ENCODE results near the gene DAAM1. TPM values are rescaled to one million over a fixed set of nuclear protein-coding genes. Genes with fewer than 3 reads are reported as not detected.

Gene DAAM1
- total RNA-seq, 1 donor from 2014 or later: 16.5 TPM

DNA sequence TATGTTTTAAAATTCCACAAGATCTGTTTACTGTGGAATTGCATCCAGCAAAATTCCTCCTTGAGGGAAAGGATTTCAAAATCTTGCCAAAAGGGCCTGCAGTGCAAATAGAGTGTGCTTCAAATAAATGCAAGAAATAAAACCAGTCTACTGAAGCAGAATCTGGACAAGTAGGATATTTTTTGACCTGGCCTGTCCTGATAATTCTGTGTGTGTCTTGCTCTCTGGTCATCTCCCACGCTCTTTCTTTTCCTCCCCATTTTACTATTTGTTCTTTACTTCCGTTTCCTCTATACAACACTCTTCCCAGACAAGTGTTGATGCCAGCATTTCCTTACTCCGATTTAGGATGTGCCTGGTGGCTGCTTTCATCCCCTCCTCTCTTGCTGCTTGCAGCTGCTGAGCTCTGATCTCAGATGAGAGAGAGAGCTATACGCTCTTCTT, 160.8 kb downstream of the DAAM1 start:
- TF ChIP-seq, protein P1, sequence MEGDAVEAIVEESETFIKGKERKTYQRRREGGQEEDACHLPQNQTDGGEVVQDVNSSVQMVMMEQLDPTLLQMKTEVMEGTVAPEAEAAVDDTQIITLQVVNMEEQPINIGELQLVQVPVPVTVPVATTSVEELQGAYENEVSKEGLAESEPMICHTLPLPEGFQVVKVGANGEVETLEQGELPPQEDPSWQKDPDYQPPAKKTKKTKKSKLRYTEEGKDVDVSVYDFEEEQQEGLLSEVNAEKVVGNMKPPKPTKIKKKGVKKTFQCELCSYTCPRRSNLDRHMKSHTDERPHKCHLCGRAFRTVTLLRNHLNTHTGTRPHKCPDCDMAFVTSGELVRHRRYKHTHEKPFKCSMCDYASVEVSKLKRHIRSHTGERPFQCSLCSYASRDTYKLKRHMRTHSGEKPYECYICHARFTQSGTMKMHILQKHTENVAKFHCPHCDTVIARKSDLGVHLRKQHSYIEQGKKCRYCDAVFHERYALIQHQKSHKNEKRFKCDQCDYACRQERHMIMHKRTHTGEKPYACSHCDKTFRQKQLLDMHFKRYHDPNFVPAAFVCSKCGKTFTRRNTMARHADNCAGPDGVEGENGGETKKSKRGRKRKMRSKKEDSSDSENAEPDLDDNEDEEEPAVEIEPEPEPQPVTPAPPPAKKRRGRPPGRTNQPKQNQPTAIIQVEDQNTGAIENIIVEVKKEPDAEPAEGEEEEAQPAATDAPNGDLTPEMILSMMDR (IDR thresholded peaks at IDR 0.05; ENCODE audit: insufficient read depth, low read length, poor library complexity, severe bottlenecking): no peak
- no peak overlapping the region for H3K4me3 ChIP-seq (ENCODE audit: low read depth, low read length)
- no peak for DNase-seq (ENCODE audit: low read depth)
- H3K27me3 ChIP-seq (ENCODE audit: control insufficient read depth, insufficient read depth, low read length): no peaks in the 10 kb centered on the region
- H3K36me3 ChIP-seq (ENCODE audit: control insufficient read depth, insufficient read depth, low read length): no peaks in the 10 kb centered on the region

DNA sequence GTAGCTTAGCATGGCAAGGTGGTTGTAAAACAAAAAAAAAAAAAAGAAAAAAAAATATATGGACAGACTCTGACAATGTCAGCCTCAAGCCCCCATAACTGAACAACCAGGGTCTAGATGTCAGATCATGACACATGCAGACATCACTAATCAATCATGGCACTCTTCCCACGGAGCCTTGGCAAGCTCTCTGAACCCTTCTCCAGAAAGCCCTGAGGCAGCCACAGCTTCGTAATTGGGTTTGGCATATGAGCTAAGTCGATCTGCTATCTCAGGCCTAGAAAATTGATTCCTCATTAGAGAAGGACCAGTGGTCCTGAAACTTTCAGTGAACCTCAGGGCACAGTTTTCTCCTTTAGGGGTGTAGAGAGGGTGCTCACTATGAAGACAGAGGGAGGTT, 164.5 kb downstream of the DAAM1 start:
- no peak for DNase-seq (ENCODE audit: low read depth)
- no peaks in the 10 kb centered on the region for H3K27me3 ChIP-seq (ENCODE audit: control insufficient read depth, insufficient read depth, low read length)

DNA sequence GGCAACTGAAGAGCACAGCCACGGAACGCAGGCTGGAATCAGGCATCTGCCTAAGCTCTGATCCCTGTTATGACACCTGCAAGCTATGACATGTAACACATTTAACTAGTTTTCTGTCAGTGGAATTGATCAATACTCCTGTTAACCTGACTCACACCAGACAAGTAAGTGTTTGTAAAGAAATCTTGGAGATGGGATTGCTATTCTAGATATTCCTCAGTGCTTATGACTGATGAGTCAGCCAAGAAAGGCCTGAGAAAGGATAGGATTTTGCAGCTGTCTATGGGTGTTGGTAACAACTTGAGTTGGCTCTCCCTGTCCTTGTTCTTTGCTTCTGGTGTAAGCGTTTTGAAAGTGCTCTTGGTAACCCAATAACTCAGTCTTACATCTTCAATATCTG, 166.2 kb downstream of the DAAM1 start:
- no peak for DNase-seq (ENCODE audit: low read depth)
- H3K27me3 ChIP-seq (ENCODE audit: control insufficient read depth, insufficient read depth, low read length): no peaks in the 10 kb centered on the region
- H3K36me3 ChIP-seq (ENCODE audit: control insufficient read depth, insufficient read depth, low read length): no peaks in the 10 kb centered on the region
- TF ChIP-seq, protein P1 (IDR thresholded peaks at IDR 0.05; ENCODE audit: insufficient read depth, low read length, poor library complexity, severe bottlenecking): no peak
- no peak overlapping the region for H3K4me3 ChIP-seq (ENCODE audit: low read depth, low read length)

More for the DNA sequence above, 164.5 kb downstream of the DAAM1 start:
- TF ChIP-seq, protein P1 (IDR thresholded peaks at IDR 0.05; ENCODE audit: insufficient read depth, low read length, poor library complexity, severe bottlenecking): no peak
- H3K36me3 ChIP-seq (ENCODE audit: control insufficient read depth, insufficient read depth, low read length): no peaks in the 10 kb centered on the region
- H3K4me3 ChIP-seq (ENCODE audit: low read depth, low read length): no peak overlapping the region

DNA sequence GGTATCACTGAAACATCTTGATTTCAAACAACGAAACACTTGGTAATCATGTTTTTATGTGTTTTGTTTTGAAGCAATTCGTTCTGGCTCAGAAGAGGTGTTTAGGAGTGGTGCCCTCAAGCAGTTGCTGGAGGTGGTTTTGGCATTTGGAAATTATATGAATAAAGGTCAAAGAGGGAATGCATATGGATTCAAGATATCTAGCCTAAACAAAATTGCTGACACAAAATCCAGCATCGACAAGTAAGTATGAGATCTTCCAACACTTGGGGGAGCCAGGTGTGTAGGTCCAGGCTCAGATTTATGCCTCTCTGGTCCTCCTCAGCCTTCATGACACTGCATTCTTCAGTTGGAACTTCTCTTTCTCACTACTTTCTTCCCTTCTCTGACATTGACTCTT, 166.6 kb downstream of the DAAM1 start:
- Histone ChIP-seq H3K4me3 (ENCODE audit: low read depth, low read length) (no peak overlapping the region), H3K36me3 (ENCODE audit: control insufficient read depth, insufficient read depth, low read length) (no peaks in the 10 kb centered on the region), H3K27me3 (ENCODE audit: control insufficient read depth, insufficient read depth, low read length) (no peaks in the 10 kb centered on the region)
- TF ChIP-seq, protein P1 (IDR thresholded peaks at IDR 0.05; ENCODE audit: insufficient read depth, low read length, poor library complexity, severe bottlenecking): no peak
- DNase-seq (ENCODE audit: low read depth): no peak

DNA sequence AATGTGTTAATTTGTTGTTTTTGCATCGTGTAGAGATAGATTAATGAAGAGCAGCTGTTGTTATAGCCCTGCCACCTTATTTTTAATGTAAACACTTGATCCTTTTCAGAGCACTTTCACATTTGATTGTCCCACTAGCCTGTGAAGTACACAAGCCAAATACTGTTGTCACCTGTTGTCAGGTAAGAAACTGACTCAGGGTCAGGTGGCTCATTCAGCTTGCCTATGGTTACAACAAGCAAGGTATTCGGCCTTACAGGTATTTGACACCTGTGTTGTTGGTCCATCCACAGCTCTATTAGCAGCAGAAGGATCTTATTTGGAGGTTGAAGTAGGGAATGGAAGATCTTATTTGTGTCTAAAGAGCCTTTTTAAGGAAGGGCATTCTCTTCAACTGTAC, 167.8 kb downstream of the DAAM1 start:
- DNase-seq (ENCODE audit: low read depth): no peak
- TF ChIP-seq, protein P1 (IDR thresholded peaks at IDR 0.05; ENCODE audit: insufficient read depth, low read length, poor library complexity, severe bottlenecking): no peak
- Histone ChIP-seq H3K4me3 (ENCODE audit: low read depth, low read length) (no peak overlapping the region), H3K36me3 (ENCODE audit: control insufficient read depth, insufficient read depth, low read length) (no peaks in the 10 kb centered on the region), H3K27me3 (ENCODE audit: control insufficient read depth, insufficient read depth, low read length) (no peaks in the 10 kb centered on the region)

DNA sequence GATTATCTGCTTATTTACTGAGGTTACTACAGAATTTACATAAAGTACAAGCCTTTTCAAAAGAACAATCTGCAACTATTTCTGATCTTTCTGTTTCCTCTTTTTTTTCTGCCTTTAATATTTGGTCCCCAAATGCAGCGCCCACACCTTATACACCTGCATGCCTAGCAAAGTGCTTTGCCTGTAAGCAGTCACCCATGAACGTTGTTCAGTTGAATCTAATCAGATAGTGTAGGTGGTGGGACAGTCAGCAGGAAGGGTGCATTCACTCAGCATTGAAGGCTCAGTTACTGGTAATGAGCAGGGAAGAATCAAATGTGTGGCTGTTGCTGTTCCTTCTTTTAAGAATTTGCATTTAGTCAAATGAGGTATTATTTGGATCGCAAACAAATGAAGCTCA, 168.3 kb downstream of the DAAM1 start:
- no peak for DNase-seq (ENCODE audit: low read depth)
- H3K4me3 ChIP-seq (ENCODE audit: low read depth, low read length): no peak overlapping the region
- no peaks in the 10 kb centered on the region for H3K27me3 ChIP-seq (ENCODE audit: control insufficient read depth, insufficient read depth, low read length)
- TF ChIP-seq, protein P1 (IDR thresholded peaks at IDR 0.05; ENCODE audit: insufficient read depth, low read length, poor library complexity, severe bottlenecking): no peak
- H3K36me3 ChIP-seq (ENCODE audit: control insufficient read depth, insufficient read depth, low read length): no peaks in the 10 kb centered on the region

Data from kidney epithelial cell (primary cell).